Naive thymus-derived CD8-positive, alpha-beta T cell (primary cell): Measurements from ENCODE around the gene SEMA4B. TPM values are rescaled to one million over a fixed set of nuclear protein-coding genes. Genes with fewer than 3 reads are reported as not detected.
"Not testable (repeated sequence)": the region's sequence is repeated elsewhere in the genome, so short reads cannot be mapped to it uniquely, and the experiment has no call there.

Experiments
- ATAC-seq, 2 donors: fragments of 150-1000 bp; cut with Tn5 transposase in 1 of 2; sonication (Bioruptor Pico), chemical (Tn5 transposase) in 1 of 2; 1 replicate in 1 of 2; 2 replicates in 1 of 2; pipeline ENCODE4 v1.10.0; 2021; ENCODE audit warnings: mild to moderate bottlenecking in 2 of 2, moderate library complexity in 2 of 2
- POLR2A ChIA-PET: fragments of 350-600 bp; sonication (Branson Sonifier 250); formaldehyde crosslinking; loops from one replicate; lab custom pipeline; 2021; ENCODE audit warnings: antibody characterized with exemption; lab: Charles Lee
- DNase-seq, 10 donors: peaks; one replicate each; pipeline versions ENCODE4 v3.0.0 to v3.0.0-alpha.2; 2020 to 2022
- H3K27ac Mint-ChIP-seq, 10 donors: one replicate each; pipeline ENCODE4 v1.8.0; 2020 to 2022; ENCODE audit warnings: mild to moderate bottlenecking in 10 of 10, mixed read lengths in 10 of 10, moderate library complexity in 4 of 10, inconsistent platforms in 1 of 10
- H3K27me3 Mint-ChIP-seq, 5 donors: one replicate each; pipeline ENCODE4 v1.8.0; 2021 to 2022; ENCODE audit warnings: mixed read lengths in 5 of 5
- H3K36me3 Mint-ChIP-seq, 3 donors: one replicate each; pipeline ENCODE4 v1.8.0; 2020 to 2022; ENCODE audit warnings: mixed read lengths in 3 of 3, mild to moderate bottlenecking in 2 of 3, inconsistent platforms in 1 of 3
- H3K4me1 Mint-ChIP-seq, 4 donors: one replicate each; pipeline ENCODE4 v1.8.0; 2021 to 2022; ENCODE audit warnings: mixed read lengths in 4 of 4
- H3K4me3 Mint-ChIP-seq, 10 donors: one replicate each; pipeline ENCODE4 v1.8.0; 2020 to 2022; ENCODE audit warnings: mild to moderate bottlenecking in 10 of 10, mixed read lengths in 10 of 10, moderate library complexity in 6 of 10, inconsistent platforms in 1 of 10
- H3K9me3 Mint-ChIP-seq, 9 donors: one replicate each; pipeline ENCODE4 v1.8.0; 2020 to 2022; ENCODE audit warnings: mixed read lengths in 9 of 9, mild to moderate bottlenecking in 3 of 9, inconsistent platforms in 1 of 9, moderate library complexity in 1 of 9
- polyA plus RNA-seq, 3 donors: library from polyadenylated mRNA; unstranded; fragments of 300-500 nt; fragmentation: Illumina TruSeq; gene quantifications; one replicate each; pipeline ENCODE4 v1.2.3, GENCODE V29; 2021
- total RNA-seq, 8 experiments: library from RNA in 2 of 8; stranded (reverse) in 2 of 8; gene quantifications; one replicate each; pipeline ENCODE4 v1.2.3 and lab custom pipeline; 2021 to 2026

The SEMA4B gene
- total RNA-seq (10 to 100 TPM; 19.8 to 25.1 TPM), polyA plus RNA-seq (1 to 10 TPM; 4.1 to 6.8 (median 5.0) TPM), total RNA-seq (lab: John Stamatoyannopoulos, UW) (1.5 to 11.7 (median 5.2) reads per million in 6 experiments)

GRCh38 chr15:90201130-90201943, at the start of gene SEMA4B:
Gene SEMA4B (plus strand): TSS chr15:90201330. CDS start chr15:90201579, 249 bp downstream.
- POLR2A ChIA-PET, result interaction anchor here (0.5 to 5.5 kb wide), 14 partner anchors 9 to 355 kb away, joined by 3 to 84 read pairs (median 4); partner anchors contain the start of genes CIB1, GDPGP1, IDH2 and NGRN
- peak; percentile 90 to 93 for ATAC-seq

DNA sequence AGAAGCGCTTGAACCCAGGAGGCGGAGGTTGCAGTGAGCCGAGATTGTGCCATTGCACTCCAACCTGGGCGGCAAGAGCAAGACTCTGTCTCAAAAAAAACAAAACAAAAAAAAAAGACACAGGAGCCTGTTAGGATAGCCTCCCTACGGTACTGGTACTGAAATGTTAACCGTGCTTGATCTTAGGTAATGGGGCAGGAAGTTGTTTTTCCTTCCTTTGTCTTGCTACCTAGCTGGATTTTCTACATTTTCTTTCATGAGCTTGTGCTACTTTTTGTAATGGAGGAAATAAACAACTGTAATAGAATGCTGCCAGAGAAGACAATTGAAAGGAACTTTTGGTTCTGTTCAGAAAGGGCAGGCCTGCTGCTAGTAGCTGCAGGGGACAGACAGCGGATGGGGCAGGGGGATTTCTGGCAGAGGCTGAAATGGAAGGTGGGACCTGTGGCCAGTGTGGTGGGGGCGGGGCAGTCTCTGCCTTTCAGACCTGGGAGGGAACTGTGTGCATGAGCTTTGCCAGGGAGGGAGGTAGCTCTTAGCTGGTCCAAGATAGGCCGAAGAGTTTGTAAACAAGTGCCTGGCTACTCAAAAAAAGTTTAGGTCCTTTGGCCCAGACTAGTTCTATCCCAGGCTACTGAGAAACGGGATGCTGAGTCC, 49.0 kb upstream of the SEMA4B start:
- POLR2A ChIA-PET, result interaction anchor here (1.5 kb wide), 1 partner anchor 10 kb away, joined by 5 read pairs; no protein-coding TSS in a partner anchor
- Mint-ChIP-seq H3K9me3 (no peaks in the 10 kb centered on the region), H3K27me3 (no peaks in the 10 kb centered on the region), H3K36me3 (no peaks in the 10 kb centered on the region), H3K27ac (no peak overlapping the region), H3K4me1 (peaks cover 0 to 4% (median 0%) of the 10 kb centered on the region in 4 donors), H3K4me3 (no peak overlapping the region)
- no peak for ATAC-seq
- DNase-seq, result peak in 1 of 10 donors; percentile 32

More at GRCh38 chr15:90201130-90201943, at the start of gene SEMA4B:
- Mint-ChIP-seq H3K4me1 (peaks cover 8 to 55% (median 22%) of the 10 kb centered on the region in 4 donors), H3K4me3 (peak within 1 kb of the TSS; percentile 82 to 94 (median 88)), H3K36me3 (no peaks in the 10 kb centered on the region), H3K27ac (peak within 1 kb of the TSS; percentile 84 to 92 (median 90)), H3K27me3 (no peaks in the 10 kb centered on the region), H3K9me3 (no peaks in the 10 kb centered on the region)
- DNase-seq, result peak; percentile 52 to 81 (median 71)

- DNase-seq, result no peak
- Mint-ChIP-seq H3K4me1 (peaks cover 0 to 13% (median 10%) of the 10 kb centered on the region in 4 donors), H3K4me3 (no peak overlapping the region), H3K9me3 (no peaks in the 10 kb centered on the region), H3K27me3 (no peaks in the 10 kb centered on the region), H3K36me3 (no peaks in the 10 kb centered on the region), H3K27ac (no peak overlapping the region)
- ATAC-seq, result no peak
- POLR2A ChIA-PET, result no interaction called here
Measured at GRCh38 chr15:90153658-90154057, 47.5 kb upstream of the SEMA4B start.

DNA sequence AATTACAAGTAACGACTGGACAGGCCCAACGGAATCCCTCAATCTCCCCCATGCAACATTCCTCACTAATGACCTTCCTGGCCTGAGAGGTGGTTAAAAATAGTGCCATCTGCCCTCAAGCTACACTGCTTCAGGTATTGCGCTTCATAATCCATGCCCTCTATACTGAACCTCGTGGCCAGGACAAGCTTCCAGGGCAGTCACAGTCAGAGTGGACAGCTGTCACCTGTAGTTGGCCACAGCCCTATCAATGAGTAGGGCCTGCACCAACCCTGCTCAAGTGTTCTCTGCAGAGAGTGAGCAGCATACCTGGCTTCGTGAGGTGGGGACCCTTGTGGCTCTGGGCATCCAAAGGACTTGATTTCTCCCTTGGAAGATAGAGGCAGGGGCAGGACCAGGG, 46.9 kb upstream of the SEMA4B start:
- Mint-ChIP-seq H3K4me1 (peaks cover 0 to 16% (median 11%) of the 10 kb centered on the region in 4 donors), H3K9me3 (no peaks in the 10 kb centered on the region), H3K27ac (no peak overlapping the region), H3K27me3 (no peaks in the 10 kb centered on the region), H3K36me3 (no peaks in the 10 kb centered on the region), H3K4me3 (no peak overlapping the region)
- DNase-seq (no peak), ATAC-seq (no peak)
- POLR2A ChIA-PET, result no interaction called here

- Mint-ChIP-seq H3K4me3 (no peak overlapping the region), H3K27me3 (no peaks in the 10 kb centered on the region), H3K27ac (peak overlapping the region in 1 of 10 donors; percentile 79), H3K4me1 (peaks cover 0 to 19% (median 11%) of the 10 kb centered on the region in 4 donors), H3K36me3 (no peaks in the 10 kb centered on the region), H3K9me3 (no peaks in the 10 kb centered on the region)
- ATAC-seq (no peak), DNase-seq (no peak)
- POLR2A ChIA-PET, result no interaction called here
Measured at GRCh38 chr15:90154861-90155626, 46.1 kb upstream of the SEMA4B start.

DNA sequence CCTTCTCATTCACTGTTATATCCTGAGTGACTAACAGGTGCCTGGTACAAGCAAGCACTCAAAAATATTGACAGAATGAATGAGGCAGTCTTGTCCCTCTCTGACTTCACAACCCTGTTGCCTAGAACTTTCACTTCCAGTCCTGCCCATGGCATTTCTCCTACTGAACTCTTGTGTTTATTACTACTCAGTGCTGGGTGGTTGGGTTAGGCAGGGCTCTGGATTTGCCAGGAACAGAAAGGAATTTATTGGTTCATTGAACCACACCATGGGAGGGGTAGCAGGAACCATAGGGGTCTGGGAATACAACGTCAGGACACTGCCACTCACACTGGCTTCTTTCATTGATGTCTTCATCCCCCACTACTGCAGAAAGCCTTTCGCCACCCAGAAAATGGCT, 41.9 kb upstream of the SEMA4B start:
- peaks cover 3 to 28% (median 9%) of the 10 kb centered on the region in 4 donors for H3K4me1 Mint-ChIP-seq

GRCh38 chr15:90160781-90161727, 40.1 kb upstream of the SEMA4B start:
- no peak for DNase-seq
- Mint-ChIP-seq H3K4me3 (no peak overlapping the region), H3K4me1 (peaks cover 3 to 33% (median 9%) of the 10 kb centered on the region in 4 donors), H3K27me3 (peaks cover 0 to 6% (median 2%) of the 10 kb centered on the region in 5 donors), H3K9me3 (no peaks in the 10 kb centered on the region), H3K27ac (peak overlapping the region in 2 of 10 donors; percentile 12 to 59), H3K36me3 (no peaks in the 10 kb centered on the region)
- POLR2A ChIA-PET, result interaction anchor here (0.6 to 1.9 kb wide), 2 partner anchors 14 to 71 kb away, joined by 3 to 11 read pairs; partner anchors contain the start of genes CIB1 and GDPGP1
- ATAC-seq, result no peak

More for the DNA sequence above, 41.9 kb upstream of the SEMA4B start:
- ATAC-seq, result no peak
- peaks cover 0 to 6% (median 2%) of the 10 kb centered on the region in 5 donors for H3K27me3 Mint-ChIP-seq
- POLR2A ChIA-PET, result no interaction called here
- H3K9me3 Mint-ChIP-seq, result no peaks in the 10 kb centered on the region
- no peak for DNase-seq
- no peaks in the 10 kb centered on the region for H3K36me3 Mint-ChIP-seq
- H3K27ac Mint-ChIP-seq, result peak overlapping the region in 1 of 10 donors; percentile 47
- H3K4me3 Mint-ChIP-seq, result no peak overlapping the region

DNA sequence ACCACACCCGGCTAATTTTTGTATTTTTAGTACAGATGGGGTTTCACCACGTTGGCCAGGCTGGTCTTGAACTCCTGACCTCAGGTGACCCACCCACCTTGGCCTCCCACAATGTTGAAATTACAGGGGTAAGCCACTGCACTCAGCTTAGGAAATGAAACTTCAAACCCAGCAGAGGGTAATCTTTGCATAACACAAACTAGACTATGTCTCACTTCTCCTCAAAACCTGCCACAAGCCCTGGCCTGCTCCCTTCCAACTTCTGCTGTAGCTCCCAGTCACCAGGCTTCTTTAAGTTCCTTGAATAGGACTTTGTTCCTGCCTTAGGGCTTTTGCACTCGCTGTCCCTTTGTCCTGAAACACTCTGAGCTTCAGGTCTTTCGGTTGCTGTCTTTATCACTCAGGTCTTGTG, 39.2 kb upstream of the SEMA4B start:
- no peak for ATAC-seq
- Mint-ChIP-seq H3K36me3 (no peaks in the 10 kb centered on the region), H3K4me1 (peaks cover 3 to 33% (median 9%) of the 10 kb centered on the region in 4 donors), H3K27me3 (peaks cover 0 to 6% (median 2%) of the 10 kb centered on the region in 5 donors), H3K4me3 (no peak overlapping the region), H3K27ac (no peak overlapping the region), H3K9me3 (no peaks in the 10 kb centered on the region)
- POLR2A ChIA-PET, result interaction anchor here (1.9 kb wide), 1 partner anchor 70 kb away, joined by 11 read pairs; the partner anchor contains the start of genes CIB1 and GDPGP1
- DNase-seq, result no peak

- Mint-ChIP-seq H3K27me3 (peaks cover 0 to 6% (median 2%) of the 10 kb centered on the region in 5 donors), H3K27ac (peak overlapping the region in 1 of 10 donors; percentile 37), H3K9me3 (no peaks in the 10 kb centered on the region), H3K4me1 (peaks cover 3 to 35% (median 4%) of the 10 kb centered on the region in 4 donors), H3K36me3 (no peaks in the 10 kb centered on the region), H3K4me3 (no peak overlapping the region)
- ATAC-seq (no peak), DNase-seq (no peak)
- POLR2A ChIA-PET, result interaction anchor here (0.6 kb wide), 1 partner anchor 30 kb away, joined by 5 read pairs; no protein-coding TSS in a partner anchor
Measured at GRCh38 chr15:90162956-90163355, 38.2 kb upstream of the SEMA4B start.

DNA sequence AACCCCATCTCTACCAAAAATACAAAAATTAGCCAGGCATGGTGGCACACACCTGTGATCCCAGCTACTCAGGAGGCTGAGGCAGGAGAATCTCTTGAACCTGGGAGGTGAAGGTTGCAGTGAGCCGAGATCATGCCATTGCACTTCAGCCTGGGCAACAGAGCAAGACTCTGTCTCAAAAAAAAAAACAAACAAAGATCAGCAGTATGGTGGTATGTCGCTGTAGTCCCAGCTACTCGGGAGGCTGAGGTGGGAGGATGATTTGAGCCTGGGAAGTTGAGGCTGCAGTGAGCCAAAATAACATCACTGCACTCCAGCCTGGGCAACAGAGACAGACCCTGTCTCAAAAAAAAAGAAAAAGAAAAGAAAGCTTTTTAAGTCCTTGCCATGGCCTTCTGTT, 36.9 kb upstream of the SEMA4B start:
- H3K9me3 Mint-ChIP-seq, DNase-seq, ATAC-seq, H3K4me3 Mint-ChIP-seq, H3K27me3 Mint-ChIP-seq, H3K36me3 Mint-ChIP-seq: not testable (repeated sequence)
- H3K27ac Mint-ChIP-seq, result peak overlapping the region in 1 of 10 donors; percentile 3
- POLR2A ChIA-PET, result interaction anchor here (0.6 kb wide), 1 partner anchor 25 kb away, joined by 4 read pairs; no protein-coding TSS in a partner anchor
- peaks cover 0 to 26% (median 3%) of the 10 kb centered on the region in 4 donors for H3K4me1 Mint-ChIP-seq

DNA sequence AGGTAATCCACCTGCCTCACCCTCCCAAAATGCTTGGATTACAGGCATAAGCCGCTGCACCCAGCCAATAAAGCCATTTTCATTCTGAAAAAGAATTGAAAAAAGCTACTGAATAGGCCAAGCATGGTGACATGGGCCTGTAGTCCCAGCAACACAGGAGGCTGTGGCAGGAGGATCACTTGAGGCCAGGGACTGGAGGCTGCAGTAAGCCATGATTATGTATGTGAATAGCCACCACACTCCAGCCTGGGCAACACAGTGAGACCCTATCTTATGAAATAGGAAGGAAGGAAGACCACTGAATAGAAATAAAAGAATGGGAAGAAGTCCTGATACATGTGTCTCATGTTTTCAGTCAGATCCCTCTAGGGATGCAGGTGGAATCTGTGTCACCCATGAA, 36.0 kb upstream of the SEMA4B start:
- no peak for DNase-seq
- H3K27ac Mint-ChIP-seq, result no peak overlapping the region
- H3K4me3 Mint-ChIP-seq, result no peak overlapping the region
- no peaks in the 10 kb centered on the region for H3K36me3 Mint-ChIP-seq
- no peaks in the 10 kb centered on the region for H3K9me3 Mint-ChIP-seq
- POLR2A ChIA-PET, result no interaction called here
- H3K4me1 Mint-ChIP-seq, result peaks cover 0 to 24% (median 3%) of the 10 kb centered on the region in 4 donors
- H3K27me3 Mint-ChIP-seq, result peaks cover 0 to 6% (median 2%) of the 10 kb centered on the region in 5 donors
- ATAC-seq, result no peak
